Adrenal gland (tissue), 5 donors: Measurements from ENCODE around the gene STPG4.

Experiments
- CTCF ChIP-seq, 6 experiments: fragments of 450-650 bp in 4 of 6; fragments of 200-600 bp in 2 of 6; sonication (generic) in 1 of 6; IDR thresholded peaks; 1 replicate in 5 of 6; 2 replicates in 1 of 6; pipeline versions ENCODE4 v1.5.1 to v1.8.0; 2016 to 2021; ENCODE audit warnings: antibody characterized with exemption in 6 of 6, mild to moderate bottlenecking in 2 of 6, moderate library complexity in 1 of 6
- POLR2A ChIP-seq, 2 donors: fragments of 450-650 bp; IDR thresholded peaks; one replicate each; pipeline ENCODE4 v1.6.1; 2017; ENCODE audit warnings: antibody characterized with exemption in 2 of 2, mild to moderate bottlenecking in 2 of 2, moderate library complexity in 1 of 2
- donor health status: DM: no; HTN: no; CAD: no.

- TF ChIP-seq CTCF (IDR thresholded peaks at IDR 0.05) (no peak), POLR2A (IDR thresholded peaks at IDR 0.05) (no peak)
Observed at GRCh38 chr2:47051562-47051961, 103.5 kb downstream of the STPG4 start.
